Nephron (organoid): ENCODE measurements around the gene C7.

Source experiments
- H3K27ac Mint-ChIP-seq, 3 experiments: 2 replicates each; pipeline ENCODE4 v1.8.0; 2020; ENCODE audit warnings: mixed read lengths in 3 of 3, mild to moderate bottlenecking in 2 of 3, moderate library complexity in 1 of 3
- H3K27me3 Mint-ChIP-seq: 2 replicates; pipeline ENCODE4 v1.8.0; 2021; ENCODE audit warnings: low read depth, mild to moderate bottlenecking, moderate library complexity, mixed read lengths
- H3K36me3 Mint-ChIP-seq: 2 replicates; pipeline ENCODE4 v1.8.0; 2020; ENCODE audit warnings: low read depth, mixed read lengths
- H3K4me1 Mint-ChIP-seq: 2 replicates; pipeline ENCODE4 v1.8.0; 2020; ENCODE audit warnings: mixed read lengths
- H3K4me3 Mint-ChIP-seq, 3 experiments: 2 replicates each; pipeline ENCODE4 v1.8.0; 2020; ENCODE audit warnings: mild to moderate bottlenecking in 3 of 3, mixed read lengths in 3 of 3, moderate library complexity in 2 of 3
- H3K9me3 Mint-ChIP-seq: 2 replicates; pipeline ENCODE4 v1.8.0; 2020; ENCODE audit warnings: mixed read lengths
- TF ChIP-seq, protein P1 (sequence below), 3 experiments: fragments of 200-600 bp; sonication (generic); IDR thresholded peaks; one replicate each; pipeline ENCODE4 v1.5.0; 2021; ENCODE audit warnings: antibody characterized with exemption in 3 of 3; ENCODE audit not compliant: unreplicated experiment in 3 of 3

Gene C7

DNA sequence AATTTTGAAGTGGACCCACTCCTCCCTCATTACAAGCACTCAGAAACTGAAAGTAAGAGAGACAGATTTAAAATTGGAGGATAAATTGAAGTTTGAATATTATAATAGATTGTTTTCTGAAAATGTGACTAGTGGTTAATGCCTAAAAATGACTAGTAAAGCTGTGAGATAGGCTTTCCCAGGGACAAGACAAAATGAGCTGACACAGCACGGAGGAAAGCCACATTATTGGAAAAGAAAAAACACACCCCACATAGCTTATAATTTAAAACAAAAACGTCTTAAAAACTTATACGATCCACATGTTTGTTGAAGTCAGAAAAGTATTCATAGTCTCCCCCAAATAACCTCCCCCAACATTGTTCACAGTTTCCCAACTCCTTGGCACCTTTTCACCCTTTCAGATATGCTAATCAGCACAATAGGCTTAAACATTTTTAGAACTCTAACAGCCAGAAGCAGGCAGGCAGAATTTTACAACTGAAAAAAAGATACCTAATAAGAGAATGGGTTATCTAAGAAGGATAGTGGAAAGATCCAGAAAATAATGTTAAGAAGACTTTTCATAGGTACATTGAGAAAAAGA is 6.1 kb downstream of the C7 start:
- H3K27me3 Mint-ChIP-seq, result no peaks in the 10 kb centered on the region
- H3K4me1 Mint-ChIP-seq, result peaks cover 6% of the 10 kb centered on the region
- H3K4me3 Mint-ChIP-seq, result no peak overlapping the region
- H3K27ac Mint-ChIP-seq, result no peak overlapping the region
- peaks cover 21% of the 10 kb centered on the region for H3K36me3 Mint-ChIP-seq
- TF ChIP-seq, protein P1, sequence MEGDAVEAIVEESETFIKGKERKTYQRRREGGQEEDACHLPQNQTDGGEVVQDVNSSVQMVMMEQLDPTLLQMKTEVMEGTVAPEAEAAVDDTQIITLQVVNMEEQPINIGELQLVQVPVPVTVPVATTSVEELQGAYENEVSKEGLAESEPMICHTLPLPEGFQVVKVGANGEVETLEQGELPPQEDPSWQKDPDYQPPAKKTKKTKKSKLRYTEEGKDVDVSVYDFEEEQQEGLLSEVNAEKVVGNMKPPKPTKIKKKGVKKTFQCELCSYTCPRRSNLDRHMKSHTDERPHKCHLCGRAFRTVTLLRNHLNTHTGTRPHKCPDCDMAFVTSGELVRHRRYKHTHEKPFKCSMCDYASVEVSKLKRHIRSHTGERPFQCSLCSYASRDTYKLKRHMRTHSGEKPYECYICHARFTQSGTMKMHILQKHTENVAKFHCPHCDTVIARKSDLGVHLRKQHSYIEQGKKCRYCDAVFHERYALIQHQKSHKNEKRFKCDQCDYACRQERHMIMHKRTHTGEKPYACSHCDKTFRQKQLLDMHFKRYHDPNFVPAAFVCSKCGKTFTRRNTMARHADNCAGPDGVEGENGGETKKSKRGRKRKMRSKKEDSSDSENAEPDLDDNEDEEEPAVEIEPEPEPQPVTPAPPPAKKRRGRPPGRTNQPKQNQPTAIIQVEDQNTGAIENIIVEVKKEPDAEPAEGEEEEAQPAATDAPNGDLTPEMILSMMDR (IDR thresholded peaks at IDR 0.05; ENCODE audit: unreplicated experiment in 3 of 3), result no peak
- H3K9me3 Mint-ChIP-seq, result peaks cover 18% of the 10 kb centered on the region

DNA sequence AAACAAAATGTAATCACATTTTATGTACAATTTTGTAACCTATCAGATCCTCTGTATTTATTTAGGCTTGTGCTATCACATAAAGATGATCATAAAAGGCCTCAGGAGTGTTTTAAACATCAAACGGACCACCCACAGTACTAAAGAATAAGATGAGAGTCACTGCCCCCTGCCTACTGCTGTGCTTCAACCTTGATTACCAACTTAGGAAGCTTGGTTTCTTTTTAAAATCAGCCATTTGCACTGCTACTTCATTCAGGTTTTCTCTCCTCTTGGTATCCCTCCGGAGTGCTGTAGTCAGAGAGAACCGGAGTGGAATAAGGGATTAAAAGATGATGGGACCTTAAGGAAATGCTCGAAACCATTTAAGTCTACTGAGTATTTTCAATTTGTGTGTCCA is 6.9 kb downstream of the C7 start:
- Mint-ChIP-seq H3K9me3 (peaks cover 20% of the 10 kb centered on the region), H3K4me3 (no peak overlapping the region), H3K36me3 (peaks cover 20% of the 10 kb centered on the region), H3K27ac (no peak overlapping the region), H3K4me1 (peaks cover 3% of the 10 kb centered on the region), H3K27me3 (no peaks in the 10 kb centered on the region)
- TF ChIP-seq, protein P1 (IDR thresholded peaks at IDR 0.05; ENCODE audit: unreplicated experiment in 3 of 3), result no peak

DNA sequence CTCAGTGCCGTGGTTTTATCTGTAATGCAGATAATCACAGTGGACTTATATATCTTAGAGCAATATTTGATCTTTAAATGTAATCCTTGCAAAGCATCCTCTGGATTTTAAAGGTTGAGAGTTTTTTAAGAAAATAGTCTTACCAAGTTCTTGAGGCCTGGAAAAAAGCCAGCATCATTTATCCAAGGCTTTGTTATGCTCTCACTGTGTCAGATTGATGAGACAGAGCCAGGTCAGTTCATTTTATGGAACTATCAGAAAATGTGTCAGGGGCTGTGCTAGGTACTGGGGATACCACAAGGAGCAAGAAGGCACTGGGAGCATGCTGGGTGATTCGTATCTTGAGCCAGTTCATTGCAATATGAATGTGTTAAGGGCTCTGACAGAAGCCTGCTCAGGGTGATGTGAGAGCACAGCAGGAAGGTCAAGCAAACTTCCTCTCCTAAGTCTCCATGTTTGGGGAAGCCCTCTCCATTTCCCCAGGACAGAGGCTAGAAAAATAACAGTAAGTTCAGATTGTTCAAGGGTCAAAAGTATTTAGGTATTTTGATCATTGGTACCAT is 19.7 kb downstream of the C7 start:
- Mint-ChIP-seq H3K36me3 (peaks cover 24% of the 10 kb centered on the region), H3K9me3 (peaks cover 22% of the 10 kb centered on the region), H3K4me1 (peaks cover 5% of the 10 kb centered on the region), H3K27ac (peak overlapping the region; percentile 28 to 41 (median 33)), H3K27me3 (peaks cover 5% of the 10 kb centered on the region), H3K4me3 (no peak overlapping the region)
- TF ChIP-seq, protein P1 (IDR thresholded peaks at IDR 0.05; ENCODE audit: unreplicated experiment in 3 of 3), result no peak

DNA sequence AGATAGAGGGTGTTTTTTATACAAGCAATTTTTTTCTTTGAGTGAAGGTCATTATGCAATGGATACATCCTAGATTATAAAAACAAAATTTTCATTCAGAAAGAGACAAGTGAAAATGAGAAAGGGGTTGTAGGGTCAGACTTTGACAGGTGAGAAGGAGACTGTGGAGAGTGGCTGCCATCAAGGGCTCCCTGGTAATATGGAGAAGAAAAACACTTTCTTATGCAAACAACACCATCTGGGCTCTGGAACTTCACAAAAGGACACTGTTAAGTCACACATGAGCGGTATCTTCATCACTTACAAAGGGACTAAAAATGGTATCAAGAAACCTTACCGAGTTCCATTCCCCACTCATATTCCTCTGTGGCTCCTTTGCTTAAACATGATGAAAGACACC is 23.5 kb downstream of the C7 start:
- H3K27ac Mint-ChIP-seq, result no peak overlapping the region
- peaks cover 17% of the 10 kb centered on the region for H3K36me3 Mint-ChIP-seq
- H3K4me1 Mint-ChIP-seq, result peaks cover 5% of the 10 kb centered on the region
- TF ChIP-seq, protein P1 (IDR thresholded peaks at IDR 0.05; ENCODE audit: unreplicated experiment in 3 of 3), result no peak
- no peaks in the 10 kb centered on the region for H3K27me3 Mint-ChIP-seq
- no peak overlapping the region for H3K4me3 Mint-ChIP-seq
- H3K9me3 Mint-ChIP-seq, result peaks cover 6% of the 10 kb centered on the region

DNA sequence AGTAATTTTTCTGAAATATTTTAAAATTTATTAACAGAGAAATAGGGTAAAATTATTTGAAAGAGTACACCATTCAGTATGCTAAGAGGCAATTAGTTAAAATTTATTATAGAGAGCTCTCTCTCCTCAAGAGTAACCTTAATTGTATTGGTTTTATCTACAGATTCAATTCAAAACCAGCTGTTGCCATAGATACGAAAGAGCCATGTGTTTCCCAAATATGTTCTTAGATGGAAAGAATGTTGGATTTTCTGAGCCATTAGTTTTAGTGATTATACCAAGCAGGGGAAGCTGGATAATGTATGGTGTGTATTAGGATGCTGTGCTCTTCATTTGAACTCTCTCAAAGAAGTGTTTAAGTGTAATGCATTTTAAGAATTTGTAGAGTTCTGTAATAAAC is 27.8 kb downstream of the C7 start:
- Mint-ChIP-seq H3K27ac (no peak overlapping the region), H3K9me3 (peaks cover 3% of the 10 kb centered on the region), H3K4me3 (no peak overlapping the region), H3K4me1 (no peaks in the 10 kb centered on the region), H3K27me3 (no peaks in the 10 kb centered on the region), H3K36me3 (peaks cover 13% of the 10 kb centered on the region)
- TF ChIP-seq, protein P1 (IDR thresholded peaks at IDR 0.05; ENCODE audit: unreplicated experiment in 3 of 3), result no peak

DNA sequence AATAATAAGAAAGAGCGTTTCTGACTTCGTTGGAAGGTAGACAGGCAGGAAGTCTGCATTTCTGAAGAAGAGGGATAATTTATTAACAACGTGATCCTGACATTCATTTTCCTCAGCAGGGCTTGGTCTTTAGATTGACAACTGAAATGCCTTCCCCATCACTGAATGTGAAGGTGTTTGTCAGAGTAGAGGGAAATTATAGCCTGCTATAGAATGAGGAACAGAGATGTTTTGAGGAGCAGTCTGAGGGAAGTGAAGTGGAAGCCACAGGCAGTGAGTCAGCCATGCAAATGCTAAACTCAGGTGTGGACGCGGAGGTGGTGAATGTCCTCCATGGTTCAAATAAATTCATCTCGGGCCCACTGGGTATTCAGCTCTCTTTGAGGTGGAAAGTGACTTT is 30.5 kb downstream of the C7 start:
- Mint-ChIP-seq H3K36me3 (peaks cover 9% of the 10 kb centered on the region), H3K4me1 (no peaks in the 10 kb centered on the region), H3K27ac (no peak overlapping the region), H3K27me3 (no peaks in the 10 kb centered on the region), H3K9me3 (peaks cover 3% of the 10 kb centered on the region), H3K4me3 (no peak overlapping the region)
- TF ChIP-seq, protein P1 (IDR thresholded peaks at IDR 0.05; ENCODE audit: unreplicated experiment in 3 of 3), result no peak
